Spleen (tissue), 7 donors: Measurements from ENCODE around the gene WNT16.

Experiments used
- CTCF ChIP-seq, 11 experiments: fragments of 200-600 bp in 7 of 11; fragments of 450-650 bp in 4 of 11; sonication (generic) in 4 of 11; IDR thresholded peaks in 8 of 11; conservative IDR thresholded peaks in 3 of 11; 1 replicate in 7 of 11; 2 replicates in 4 of 11; pipeline versions ENCODE4 v1.4.0 to v1.8.0; 2016 to 2021; ENCODE audit warnings: antibody characterized with exemption in 11 of 11, inconsistent platforms in 4 of 11, mild to moderate bottlenecking in 1 of 11
- POLR2AphosphoS5 ChIP-seq, 3 donors: sonication (generic); formaldehyde crosslinking; IDR thresholded peaks; one replicate each; pipeline ENCODE4 v1.5.1; 2017; ENCODE audit warnings: antibody characterized with exemption in 3 of 3
- donor health status: DM: no; HTN: no; CAD: no; lungs with moderate emphysema.
- donor health status: DM: no; HTN: no; CAD: no.
- donor health status: DM: no; HTN: no; CAD: no.

- no peak for TF ChIP-seq POLR2AphosphoS5 (IDR thresholded peaks at IDR 0.05)
- no peak for TF ChIP-seq CTCF (IDR thresholded peaks at IDR 0.05 in 8 of 11, conservative IDR thresholded peaks at IDR 0.05 in 3 of 11)
Observed at GRCh38 chr7:121298831-121299239, 30.0 kb upstream of the WNT16 start.
